Gastroesophageal sphincter (tissue), 4 donors: ENCODE measurements around the gene HORMAD1. TPM values are rescaled to one million over a fixed set of nuclear protein-coding genes. Genes with fewer than 3 reads are reported as not detected.
"Not testable (repeated sequence)": the region's sequence is repeated elsewhere in the genome, so short reads cannot be mapped to it uniquely, and the experiment has no call there.

Experiments
- ATAC-seq: fragments of 150-250 bp; one replicate; pipeline ENCODE4 v1.9.1; 2016; ENCODE audit warnings: mild to moderate bottlenecking, moderate library complexity
- H3K27ac ChIP-seq, 4 donors: fragments of 200-600 bp; sonication (generic) in 3 of 4; 1 replicate in 3 of 4; 2 replicates in 1 of 4; pipeline ENCODE4 v1.5.1; 2016 to 2019
- H3K27me3 ChIP-seq: fragments of 200-600 bp; sonication (generic); one replicate; pipeline ENCODE4 v1.5.1; 2019
- H3K36me3 ChIP-seq, 2 donors: fragments of 200-600 bp; sonication (generic); one replicate each; pipeline ENCODE4 v1.5.1; 2019; ENCODE audit warnings: control low read depth in 1 of 2
- H3K4me1 ChIP-seq, 3 donors: fragments of 200-600 bp; sonication (generic); 1 replicate in 2 of 3; 2 replicates in 1 of 3; pipeline ENCODE4 v1.5.1; 2016 to 2019; ENCODE audit warnings: control low read depth in 2 of 3
- H3K4me3 ChIP-seq, 2 donors: fragments of 200-600 bp; sonication (generic); one replicate each; pipeline ENCODE4 v1.5.1; 2019; ENCODE audit warnings: mild to moderate bottlenecking in 1 of 2, moderate library complexity in 1 of 2
- H3K9me3 ChIP-seq, 3 donors: fragments of 200-600 bp; sonication (generic); one replicate each; pipeline ENCODE4 v1.5.1; 2017 to 2019; ENCODE audit warnings: control low read depth in 2 of 3
- EP300 ChIP-seq: sonication (generic); formaldehyde crosslinking; IDR thresholded peaks from one replicate; pipeline ENCODE4 v1.6.1; 2017; ENCODE audit warnings: antibody characterized with exemption, mild to moderate bottlenecking
- POLR2A ChIP-seq, 2 donors: fragments of 450-650 bp; IDR thresholded peaks; one replicate each; pipeline ENCODE4 v1.6.1; 2017; ENCODE audit warnings: antibody characterized with exemption in 2 of 2, mild to moderate bottlenecking in 2 of 2, moderate library complexity in 1 of 2
- POLR2AphosphoS5 ChIP-seq: sonication (generic); formaldehyde crosslinking; IDR thresholded peaks from one replicate; pipeline ENCODE4 v1.6.1; 2017; ENCODE audit warnings: antibody characterized with exemption
- WGBS, 2 donors: methylation state at CpG; one replicate each; pipeline ENCODE4 v1.1.5; 2018; ENCODE audit warnings: low coverage in 1 of 2; 5-methylcytosine and 5-hydroxymethylcytosine counted together
- total RNA-seq, 4 donors: library from RNA; depleted of rRNA; stranded (reverse); fragments of >200 nt; gene quantifications; one replicate each; pipeline ENCODE4 v1.1.0, GENCODE V29; 2016
- TF ChIP-seq, protein P1 (sequence below), 4 experiments: fragments of 200-600 bp in 2 of 4; fragments of 450-650 bp in 2 of 4; sonication (generic) in 1 of 4; IDR thresholded peaks; one replicate each; pipeline ENCODE4 v1.5.1; 2017 to 2019; ENCODE audit warnings: antibody characterized with exemption in 4 of 4, mild to moderate bottlenecking in 2 of 4, moderate library complexity in 2 of 4

HORMAD1 gene
- total RNA-seq, 4 donors from 2014 or later, result 0.94 to 1.6 TPM; not detected in 2

DNA sequence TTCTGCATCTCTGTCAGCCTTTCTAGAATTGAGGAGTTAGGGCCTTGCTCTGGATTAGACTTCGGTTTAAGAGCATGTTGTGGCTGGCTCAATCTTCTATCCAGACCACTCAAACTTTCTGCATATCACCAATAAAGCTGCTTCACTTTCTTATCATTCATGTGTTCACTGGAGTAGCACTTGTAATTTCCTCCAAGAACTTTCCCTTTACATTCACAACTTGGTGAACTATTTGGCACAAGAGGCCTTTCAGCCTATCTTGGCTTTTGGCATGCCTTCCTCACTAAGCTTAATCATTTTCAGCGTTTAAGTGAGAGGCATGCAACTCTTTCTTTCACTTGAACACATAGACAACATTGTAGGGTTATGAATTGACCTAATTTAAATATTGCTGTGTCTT lies 3.6 kb upstream of the HORMAD1 start:
- no peak for ATAC-seq
- H3K27ac ChIP-seq, result no peak overlapping the region
- TF ChIP-seq, protein P1, sequence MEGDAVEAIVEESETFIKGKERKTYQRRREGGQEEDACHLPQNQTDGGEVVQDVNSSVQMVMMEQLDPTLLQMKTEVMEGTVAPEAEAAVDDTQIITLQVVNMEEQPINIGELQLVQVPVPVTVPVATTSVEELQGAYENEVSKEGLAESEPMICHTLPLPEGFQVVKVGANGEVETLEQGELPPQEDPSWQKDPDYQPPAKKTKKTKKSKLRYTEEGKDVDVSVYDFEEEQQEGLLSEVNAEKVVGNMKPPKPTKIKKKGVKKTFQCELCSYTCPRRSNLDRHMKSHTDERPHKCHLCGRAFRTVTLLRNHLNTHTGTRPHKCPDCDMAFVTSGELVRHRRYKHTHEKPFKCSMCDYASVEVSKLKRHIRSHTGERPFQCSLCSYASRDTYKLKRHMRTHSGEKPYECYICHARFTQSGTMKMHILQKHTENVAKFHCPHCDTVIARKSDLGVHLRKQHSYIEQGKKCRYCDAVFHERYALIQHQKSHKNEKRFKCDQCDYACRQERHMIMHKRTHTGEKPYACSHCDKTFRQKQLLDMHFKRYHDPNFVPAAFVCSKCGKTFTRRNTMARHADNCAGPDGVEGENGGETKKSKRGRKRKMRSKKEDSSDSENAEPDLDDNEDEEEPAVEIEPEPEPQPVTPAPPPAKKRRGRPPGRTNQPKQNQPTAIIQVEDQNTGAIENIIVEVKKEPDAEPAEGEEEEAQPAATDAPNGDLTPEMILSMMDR (IDR thresholded peaks at IDR 0.05), result no peak
- TF ChIP-seq POLR2AphosphoS5 (no peak), EP300 (no peak), POLR2A (IDR thresholded peaks at IDR 0.05) (no peak)
- H3K27me3 ChIP-seq, result no peaks in the 10 kb centered on the region
- no peaks in the 10 kb centered on the region for H3K36me3 ChIP-seq
- WGBS, 2 donors, result 52 to 70% methylated on average over 2 of the region's 2 CpGs
- no peaks in the 10 kb centered on the region for H3K4me1 ChIP-seq
- H3K9me3 ChIP-seq, result no peaks in the 10 kb centered on the region
- H3K4me3 ChIP-seq, result no peak overlapping the region

DNA sequence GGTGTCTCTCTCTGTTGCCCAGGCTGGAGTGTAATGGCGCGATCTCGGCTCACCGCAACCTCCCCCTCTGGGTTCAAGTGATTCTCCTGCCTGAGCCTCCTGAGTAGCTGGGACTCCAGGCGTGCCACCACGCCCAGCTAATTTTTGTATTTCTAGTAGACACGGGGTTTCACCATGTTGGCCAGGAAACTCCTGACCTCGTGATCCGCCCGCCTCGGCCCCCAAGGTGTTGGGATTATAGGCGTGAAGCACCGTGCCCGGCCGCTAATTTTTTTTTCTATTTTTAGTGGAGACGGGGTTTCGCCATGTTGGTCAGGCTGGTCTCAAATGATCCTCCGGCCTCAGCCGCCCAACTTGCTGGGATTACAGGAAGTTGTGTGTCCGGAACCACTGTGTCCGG lies 597 bp downstream of the HORMAD1 start:
- Histone ChIP-seq H3K36me3 (no peaks in the 10 kb centered on the region), H3K9me3 (no peaks in the 10 kb centered on the region), H3K27me3 (no peaks in the 10 kb centered on the region), H3K4me1 (no peaks in the 10 kb centered on the region), H3K27ac (no peak overlapping the region), H3K4me3 (no peak overlapping the region)
- TF ChIP-seq, protein P1 (IDR thresholded peaks at IDR 0.05), result no peak
- TF ChIP-seq POLR2A (IDR thresholded peaks at IDR 0.05), result no peak
- no peak for TF ChIP-seq EP300
- no peak for TF ChIP-seq POLR2AphosphoS5
- ATAC-seq, result no peak
- WGBS, 2 donors, result 90 to 100% methylated on average over 2 to 21 of the region's 21 CpGs

DNA sequence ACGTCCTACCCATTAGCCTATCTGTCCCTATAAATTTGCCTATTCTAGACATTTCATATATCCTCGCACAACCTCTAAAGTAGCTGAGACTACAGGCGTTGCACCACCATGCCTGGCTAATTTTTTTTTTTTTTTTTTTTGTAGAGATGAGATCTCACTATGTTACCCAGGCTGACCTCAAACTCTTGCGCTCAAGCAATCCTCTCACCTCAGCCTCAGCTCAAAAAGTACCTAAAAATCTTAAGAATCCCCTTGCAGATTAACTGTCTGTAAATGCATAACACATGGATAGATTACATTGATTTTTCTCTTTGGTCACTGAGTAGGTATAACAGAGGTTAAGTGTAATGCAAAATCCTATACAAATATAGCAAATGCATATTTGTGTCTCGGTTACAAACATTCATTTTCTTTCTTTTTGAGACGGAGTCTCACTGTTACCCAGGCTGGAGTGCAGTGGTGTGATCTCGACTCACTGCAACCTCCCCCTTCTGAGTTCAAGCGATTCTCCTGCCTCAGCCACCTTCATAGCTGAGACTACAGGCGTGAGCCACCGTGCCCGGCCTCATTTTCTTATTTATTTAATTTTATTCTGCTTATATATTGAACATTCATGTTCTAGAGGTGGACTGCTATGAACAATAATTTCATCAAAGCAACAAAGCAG lies 2.3 kb downstream of the HORMAD1 start:
- 70% methylated on average over 6 to 11 of the region's 11 CpGs for WGBS, 2 donors
- H3K27ac ChIP-seq, result no peak overlapping the region
- no peaks in the 10 kb centered on the region for H3K36me3 ChIP-seq
- H3K4me1 ChIP-seq, result no peaks in the 10 kb centered on the region
- TF ChIP-seq POLR2AphosphoS5 (no peak), EP300 (no peak), POLR2A (IDR thresholded peaks at IDR 0.05) (no peak)
- TF ChIP-seq, protein P1 (IDR thresholded peaks at IDR 0.05), result no peak
- H3K27me3 ChIP-seq, result no peaks in the 10 kb centered on the region
- no peak for ATAC-seq
- H3K9me3 ChIP-seq, result no peaks in the 10 kb centered on the region
- H3K4me3 ChIP-seq, result no peak overlapping the region

DNA sequence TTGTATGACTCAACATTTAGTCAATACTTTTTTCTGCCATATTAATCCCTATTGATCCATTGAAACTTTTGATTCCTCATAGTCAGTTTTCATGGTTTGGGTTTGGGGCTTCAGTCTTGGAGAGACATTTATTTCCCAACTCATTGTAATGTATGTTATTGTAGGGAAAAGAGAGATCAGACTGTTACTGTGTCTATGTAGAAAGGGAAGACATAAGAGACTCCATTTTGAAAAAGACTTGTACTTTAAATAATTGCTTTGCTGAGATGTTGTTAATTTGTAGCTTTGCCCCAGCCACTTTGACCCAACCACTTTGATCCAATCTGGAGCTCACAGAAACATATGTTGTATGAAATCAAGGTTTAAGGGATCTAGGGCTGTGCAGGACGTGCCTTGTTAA lies 11.7 kb downstream of the HORMAD1 start:
- not testable (repeated sequence) for H3K27me3 ChIP-seq, H3K4me1 ChIP-seq, H3K9me3 ChIP-seq, H3K4me3 ChIP-seq, H3K36me3 ChIP-seq, H3K27ac ChIP-seq, ATAC-seq
- WGBS, 2 donors, result 71% methylated on average over 1 of the region's 1 CpG; no CpG with 5 or more reads in 1 of the 2 donors

DNA sequence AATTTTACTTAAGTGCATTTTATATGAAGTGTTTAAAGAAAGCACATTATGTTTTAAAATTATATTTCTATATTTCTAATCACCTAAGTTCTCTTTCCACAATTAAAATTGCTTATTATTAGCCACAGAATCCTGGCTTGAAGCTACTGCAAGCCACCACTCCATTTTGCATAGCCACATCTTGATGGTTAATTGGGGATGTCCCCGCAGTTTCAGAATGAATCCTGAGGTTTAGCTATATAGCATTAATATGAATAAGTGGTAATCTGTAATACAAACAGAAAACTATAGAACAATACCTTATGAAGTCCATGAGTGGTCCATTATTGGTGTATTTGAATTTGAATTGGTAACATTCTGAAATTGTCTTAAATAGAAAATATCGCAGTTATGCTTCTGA lies 12.1 kb downstream of the HORMAD1 start:
- no peak for ATAC-seq
- H3K27me3 ChIP-seq, result no peaks in the 10 kb centered on the region
- no peaks in the 10 kb centered on the region for H3K9me3 ChIP-seq
- TF ChIP-seq, protein P1 (IDR thresholded peaks at IDR 0.05), result no peak
- WGBS, 2 donors, result 90 to 93% methylated on average over 2 of the region's 2 CpGs
- no peak overlapping the region for H3K4me3 ChIP-seq
- H3K36me3 ChIP-seq, result no peaks in the 10 kb centered on the region
- no peaks in the 10 kb centered on the region for H3K4me1 ChIP-seq
- H3K27ac ChIP-seq, result no peak overlapping the region
